ENCODE data around the gene ITGA3. TPM values are rescaled to one million over a fixed set of nuclear protein-coding genes. Genes with fewer than 3 reads are reported as not detected.

Gene ITGA3
- total RNA-seq, 1 donor = 266 TPM

DNA sequence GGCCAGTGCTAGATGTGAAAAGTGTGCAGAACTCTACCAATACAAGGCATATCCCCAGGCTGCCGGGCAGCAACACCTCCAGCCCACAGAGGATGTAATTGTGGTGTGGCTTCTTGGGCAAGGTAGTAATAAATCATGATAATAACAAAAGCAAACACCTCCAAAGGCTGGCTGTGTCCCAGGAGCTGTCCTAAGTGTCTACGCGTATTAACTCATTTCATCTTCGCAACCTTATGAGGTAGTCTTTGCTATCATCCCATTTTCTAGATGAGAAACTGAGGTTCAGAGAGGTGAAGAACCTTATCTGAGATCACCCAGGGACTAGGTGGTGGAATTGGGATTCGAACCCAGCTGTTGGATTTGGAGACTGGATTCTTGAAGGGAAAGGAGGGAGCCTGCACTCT is 44.6 kb downstream of the ITGA3 start:
- no peak overlapping the region for H3K4me3 ChIP-seq (ENCODE audit: low read depth, low read length)

GRCh38 chr17:50100921-50101345 is 45.0 kb downstream of the ITGA3 start:
- TF ChIP-seq, protein P1, sequence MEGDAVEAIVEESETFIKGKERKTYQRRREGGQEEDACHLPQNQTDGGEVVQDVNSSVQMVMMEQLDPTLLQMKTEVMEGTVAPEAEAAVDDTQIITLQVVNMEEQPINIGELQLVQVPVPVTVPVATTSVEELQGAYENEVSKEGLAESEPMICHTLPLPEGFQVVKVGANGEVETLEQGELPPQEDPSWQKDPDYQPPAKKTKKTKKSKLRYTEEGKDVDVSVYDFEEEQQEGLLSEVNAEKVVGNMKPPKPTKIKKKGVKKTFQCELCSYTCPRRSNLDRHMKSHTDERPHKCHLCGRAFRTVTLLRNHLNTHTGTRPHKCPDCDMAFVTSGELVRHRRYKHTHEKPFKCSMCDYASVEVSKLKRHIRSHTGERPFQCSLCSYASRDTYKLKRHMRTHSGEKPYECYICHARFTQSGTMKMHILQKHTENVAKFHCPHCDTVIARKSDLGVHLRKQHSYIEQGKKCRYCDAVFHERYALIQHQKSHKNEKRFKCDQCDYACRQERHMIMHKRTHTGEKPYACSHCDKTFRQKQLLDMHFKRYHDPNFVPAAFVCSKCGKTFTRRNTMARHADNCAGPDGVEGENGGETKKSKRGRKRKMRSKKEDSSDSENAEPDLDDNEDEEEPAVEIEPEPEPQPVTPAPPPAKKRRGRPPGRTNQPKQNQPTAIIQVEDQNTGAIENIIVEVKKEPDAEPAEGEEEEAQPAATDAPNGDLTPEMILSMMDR (IDR thresholded peaks at IDR 0.05; ENCODE audit: insufficient read depth, low read depth, low read length) = no peak
- DNase-seq (ENCODE audit: low read depth) = peak; percentile 33
- no peak overlapping the region for H3K4me3 ChIP-seq (ENCODE audit: low read depth, low read length)

More for the DNA sequence above, 44.6 kb downstream of the ITGA3 start:
- no peak for DNase-seq (ENCODE audit: low read depth)
- TF ChIP-seq, protein P1 (IDR thresholded peaks at IDR 0.05; ENCODE audit: insufficient read depth, low read depth, low read length) = no peak

- peak; percentile 67 for DNase-seq (ENCODE audit: low read depth)
- H3K4me3 ChIP-seq (ENCODE audit: low read depth, low read length) = no peak overlapping the region
- TF ChIP-seq, protein P1 (IDR thresholded peaks at IDR 0.05; ENCODE audit: insufficient read depth, low read depth, low read length) = peak; percentile 14
Measured at GRCh38 chr17:50101346-50102163, 45.6 kb downstream of the ITGA3 start.

DNA sequence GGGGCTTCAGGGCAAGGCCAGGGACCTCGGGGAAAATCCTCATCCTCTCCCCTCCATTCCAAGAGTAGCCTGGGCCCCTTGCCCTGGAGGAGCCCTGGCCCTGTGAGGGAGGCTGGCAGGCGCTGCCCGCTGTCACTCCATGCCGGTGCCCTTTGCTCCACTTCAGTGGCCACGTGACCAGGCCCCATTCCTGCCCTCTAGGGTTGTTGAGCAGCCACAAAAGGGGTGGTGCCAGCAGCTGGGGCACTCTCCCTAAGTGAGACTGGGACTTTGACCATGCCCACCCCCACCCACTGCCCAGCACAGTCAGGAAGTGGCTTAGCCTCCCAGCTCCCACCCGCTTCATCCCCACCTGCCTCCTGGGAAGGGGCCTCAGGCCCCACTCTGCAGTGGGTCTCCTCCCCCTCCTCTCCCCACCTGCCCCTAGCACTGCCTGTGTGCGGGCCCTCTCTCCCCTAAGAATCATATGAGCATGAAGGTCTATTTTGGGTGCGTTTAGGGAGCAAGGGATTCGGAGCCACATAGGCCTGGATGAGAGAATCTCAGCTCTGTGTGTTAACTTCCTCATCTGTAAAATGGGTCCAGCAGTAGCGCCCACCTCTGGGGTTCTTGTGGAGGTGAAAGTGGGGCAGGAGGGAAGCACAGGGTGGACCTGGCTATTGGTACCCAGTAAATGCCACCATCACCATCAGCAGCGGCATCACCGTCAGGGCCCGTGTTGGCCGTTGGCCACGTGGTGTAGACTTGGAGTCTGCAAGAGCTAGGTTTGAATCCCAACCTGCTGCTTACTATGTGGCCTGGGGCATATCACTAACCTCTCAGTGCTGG is 46.5 kb downstream of the ITGA3 start:
- TF ChIP-seq, protein P1 (IDR thresholded peaks at IDR 0.05; ENCODE audit: insufficient read depth, low read depth, low read length) = no peak
- no peak overlapping the region for H3K4me3 ChIP-seq (ENCODE audit: low read depth, low read length)
- no peak for DNase-seq (ENCODE audit: low read depth)

DNA sequence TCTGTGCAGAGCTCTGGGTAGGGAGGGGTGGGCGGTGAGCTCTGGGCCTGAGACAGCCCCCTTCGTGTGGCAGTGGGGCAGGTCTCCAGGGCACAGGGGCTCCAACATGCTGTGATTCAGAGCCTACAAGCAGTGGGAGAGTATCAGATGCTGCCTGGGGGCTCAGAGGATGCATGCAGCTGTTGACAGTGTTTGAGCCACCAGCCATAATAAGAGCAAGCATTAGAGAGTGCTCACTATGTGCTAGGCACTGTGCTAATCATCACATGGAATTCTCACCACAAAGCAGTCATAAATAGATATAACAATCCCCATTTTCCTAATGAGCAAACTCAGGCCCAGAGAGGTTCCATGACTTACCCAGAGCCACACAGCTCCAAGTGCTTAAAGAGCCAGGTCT is 47.3 kb downstream of the ITGA3 start:
- no peak overlapping the region for H3K4me3 ChIP-seq (ENCODE audit: low read depth, low read length)
- TF ChIP-seq, protein P1 (IDR thresholded peaks at IDR 0.05; ENCODE audit: insufficient read depth, low read depth, low read length) = no peak
- no peak for DNase-seq (ENCODE audit: low read depth)

GRCh38 chr17:50103941-50104340 is 48.0 kb downstream of the ITGA3 start:
- DNase-seq (ENCODE audit: low read depth) = no peak
- TF ChIP-seq, protein P1 (IDR thresholded peaks at IDR 0.05; ENCODE audit: insufficient read depth, low read depth, low read length) = no peak
- no peak overlapping the region for H3K4me3 ChIP-seq (ENCODE audit: low read depth, low read length)
